NOMO-1 (cell line): Measurements from ENCODE around the gene ZBTB12.
"Not testable (repeated sequence)": the region's sequence is repeated elsewhere in the genome, so short reads cannot be mapped to it uniquely, and the experiment has no call there.

Experiments
- DNase-seq, 2 experiments: peaks; one replicate each; lab custom pipeline; 2025; ENCODE audit not compliant: unreplicated experiment in 2 of 2; lab: John Stamatoyannopoulos, UW

The ZBTB12 gene

GRCh38 chr6:31877125-31877650, 24.7 kb downstream of the ZBTB12 start:
- no peak for DNase-seq

- no peak for DNase-seq
Measured at GRCh38 chr6:31876357-31876756, 25.5 kb downstream of the ZBTB12 start.

DNA sequence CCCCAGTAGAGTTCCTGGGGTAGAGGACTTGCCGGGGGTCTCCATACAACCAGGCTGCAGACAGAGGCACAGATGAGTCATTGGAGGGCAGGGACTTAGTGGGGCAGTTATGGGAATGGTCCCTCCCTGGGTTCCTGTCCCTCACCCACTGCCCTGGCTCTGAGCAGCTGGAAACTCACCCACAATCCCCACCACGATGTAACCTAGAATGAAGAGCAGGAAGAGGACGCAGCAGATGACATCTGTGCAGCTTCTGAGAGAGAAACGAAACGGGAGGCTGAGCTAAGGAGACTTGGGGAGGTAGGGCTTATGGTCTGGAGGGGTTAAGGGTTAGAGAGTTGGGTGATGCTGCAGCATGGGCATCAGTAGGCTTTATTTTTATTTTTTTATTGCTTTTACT, 26.0 kb downstream of the ZBTB12 start:
- no peak for DNase-seq

- no peak for DNase-seq
Measured at GRCh38 chr6:31874836-31875572, 26.9 kb downstream of the ZBTB12 start.

- no peak for DNase-seq
Measured at GRCh38 chr6:31874084-31874670, 27.7 kb downstream of the ZBTB12 start.

GRCh38 chr6:31871046-31871659, 30.7 kb downstream of the ZBTB12 start:
- DNase-seq: no peak

DNA sequence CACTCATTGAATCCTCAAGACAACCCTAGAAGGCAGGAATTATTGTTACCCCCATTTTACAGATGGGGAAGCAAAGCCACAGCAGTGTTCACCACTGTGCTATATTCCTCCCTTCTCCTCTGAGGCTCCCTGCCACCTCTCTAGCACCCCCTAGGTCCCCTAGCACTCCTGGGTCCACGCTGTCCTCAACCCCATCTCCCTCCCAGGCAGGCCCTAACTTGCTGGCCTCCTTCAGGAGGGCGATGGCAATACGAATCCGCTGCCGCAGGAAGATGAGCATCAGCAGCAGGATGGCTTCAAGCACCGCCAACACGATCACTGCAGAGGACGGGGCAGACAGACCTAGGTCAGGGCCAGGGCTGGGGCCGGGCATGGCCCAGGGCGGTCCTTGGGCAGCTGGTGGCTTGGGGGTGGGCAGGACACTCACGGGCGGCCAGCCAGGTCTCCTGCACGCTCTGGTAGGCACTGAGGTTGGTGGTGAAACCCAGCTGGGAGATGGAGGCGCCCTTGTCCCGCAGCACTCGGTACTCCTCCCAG, 31.4 kb downstream of the ZBTB12 start:
- no peak for DNase-seq

DNA sequence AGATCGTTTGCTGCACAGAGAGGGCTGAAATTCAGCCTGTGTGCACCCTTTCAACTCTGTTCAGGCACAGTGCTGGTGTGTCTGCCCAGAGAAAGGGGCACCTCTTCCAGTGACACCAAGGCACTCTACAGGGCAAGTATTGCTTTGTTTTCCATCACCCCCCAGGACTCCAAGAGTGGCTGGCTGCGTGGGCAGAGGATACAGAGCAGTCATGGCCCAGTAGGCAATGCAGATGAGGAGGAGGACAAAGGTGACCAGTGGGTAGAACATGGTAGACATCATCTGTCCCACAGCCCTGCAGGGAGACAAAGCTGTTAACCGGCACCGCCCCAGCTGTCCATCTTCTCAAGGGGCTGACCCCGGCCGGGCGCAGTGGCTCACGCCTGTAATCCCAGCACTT, 32.5 kb downstream of the ZBTB12 start:
- no peak for DNase-seq

DNA sequence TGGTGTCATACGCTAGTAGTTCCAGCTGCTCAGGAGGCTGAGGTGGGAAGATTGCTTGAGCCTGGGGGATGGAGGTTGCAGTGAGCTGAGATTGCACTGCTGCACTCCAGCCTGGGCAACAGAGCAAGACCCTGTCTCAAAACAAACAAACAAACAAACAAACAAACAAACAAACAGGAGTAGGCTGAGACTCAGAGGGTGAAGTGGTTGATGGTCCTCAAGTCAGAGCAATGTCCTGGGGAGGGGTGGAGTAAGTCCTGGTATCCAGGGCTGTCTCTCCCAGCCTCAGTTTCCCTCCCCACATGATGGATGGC, 33.3 kb downstream of the ZBTB12 start:
- DNase-seq: not testable (repeated sequence)

- no peak for DNase-seq
Measured at GRCh38 chr6:31865205-31866118, 36.4 kb downstream of the ZBTB12 start.

DNA sequence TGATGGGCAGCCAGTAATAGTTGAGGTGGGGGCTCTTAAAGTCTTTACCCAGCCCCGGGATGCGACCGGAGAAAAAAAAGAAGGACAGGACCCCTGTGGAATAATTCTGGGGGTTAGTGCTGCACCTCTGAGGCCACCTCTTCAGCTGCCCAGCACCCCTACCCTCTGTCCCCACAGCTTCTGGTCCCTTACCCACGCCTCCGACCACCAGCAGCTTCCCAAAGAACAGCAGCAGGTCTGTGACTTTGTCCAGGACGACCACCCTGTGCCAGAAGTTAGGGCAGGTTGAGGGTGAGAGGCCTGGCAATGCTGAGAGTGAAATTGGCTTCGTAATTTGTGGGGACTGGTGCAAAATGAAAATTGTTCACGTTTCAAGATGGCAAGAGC, 37.1 kb downstream of the ZBTB12 start:
- no peak for DNase-seq

- DNase-seq: not testable (repeated sequence)
Measured at GRCh38 chr6:31864123-31864562, 37.7 kb downstream of the ZBTB12 start.

DNA sequence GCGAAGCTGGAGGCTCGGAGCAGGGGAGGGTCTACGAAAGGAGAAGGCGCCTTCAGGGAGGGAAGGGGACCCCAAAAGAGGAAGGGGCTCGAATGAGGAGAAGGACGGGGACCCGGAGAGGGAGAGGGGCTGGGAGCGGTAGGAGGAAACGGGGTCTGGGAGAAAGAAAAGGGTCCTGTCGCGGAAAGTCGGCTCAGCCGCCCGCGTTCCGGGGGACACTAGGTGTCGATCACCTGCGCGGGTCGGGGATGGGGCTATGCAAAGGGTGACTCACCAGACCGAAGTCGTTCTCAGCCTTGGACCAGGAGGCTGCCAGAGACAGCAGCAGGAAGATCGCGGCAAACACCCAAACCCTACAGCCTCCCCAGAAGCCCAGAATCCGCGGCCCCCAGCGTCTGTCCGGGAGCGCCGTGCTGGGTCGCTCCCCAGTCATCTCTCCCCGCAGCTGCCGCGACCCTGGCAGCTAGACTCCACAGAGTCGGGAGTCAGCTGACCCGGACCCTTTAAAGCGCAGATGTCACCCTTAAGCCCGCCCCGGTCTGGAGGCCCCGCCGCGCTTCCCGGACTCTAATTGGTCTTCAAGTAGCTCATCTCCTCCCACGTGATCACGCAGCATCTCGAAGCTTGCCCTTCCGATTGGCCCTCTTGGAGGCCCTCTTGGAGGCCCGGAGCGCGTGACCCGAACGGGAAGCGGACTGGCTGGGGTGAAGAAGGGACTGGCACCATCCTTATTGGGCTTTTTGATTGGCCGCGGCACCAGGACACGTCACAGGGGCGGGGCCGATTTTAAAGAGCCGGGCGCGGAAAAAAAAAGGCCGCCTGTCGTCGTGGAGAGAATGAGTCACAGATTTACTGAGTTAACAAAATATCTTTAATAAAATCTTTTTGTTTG, 39.3 kb downstream of the ZBTB12 start, which contains the start of gene NEU1:
Gene NEU1, minus strand, starts transcription at position 478 of the 892 bp plus-strand sequence. Its CDS starts 45 bp downstream, at position 433.
- peak; percentile 99 to 100 for DNase-seq

- no peak for DNase-seq
Measured at GRCh38 chr6:31861919-31862343, 40.0 kb downstream of the ZBTB12 start.

DNA sequence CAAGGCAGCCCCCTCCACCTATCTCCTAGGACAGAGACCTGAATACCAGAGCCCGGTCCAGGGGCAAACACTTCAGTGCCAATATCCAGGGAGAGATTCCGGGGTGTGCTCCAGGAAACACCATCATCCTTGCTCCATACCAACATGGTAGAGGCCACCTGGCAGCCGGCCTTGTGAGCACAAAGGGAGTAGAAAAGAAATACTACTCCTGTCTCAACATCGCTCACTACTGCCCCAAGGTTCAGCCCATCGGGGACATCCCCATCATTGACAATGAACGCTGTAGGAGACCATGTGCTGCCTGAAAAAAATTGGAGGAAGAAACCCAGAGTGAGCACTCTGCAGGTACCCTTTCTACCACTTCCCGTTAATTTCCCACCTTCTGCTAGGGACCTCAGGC, 40.7 kb downstream of the ZBTB12 start:
- DNase-seq: no peak

- no peak for DNase-seq
Measured at GRCh38 chr6:31860349-31860748, 41.5 kb downstream of the ZBTB12 start.

- DNase-seq: no peak
Measured at GRCh38 chr6:31859923-31860322, 42.0 kb downstream of the ZBTB12 start.

- no peak for DNase-seq
Measured at GRCh38 chr6:31858707-31859106, 43.2 kb downstream of the ZBTB12 start.

DNA sequence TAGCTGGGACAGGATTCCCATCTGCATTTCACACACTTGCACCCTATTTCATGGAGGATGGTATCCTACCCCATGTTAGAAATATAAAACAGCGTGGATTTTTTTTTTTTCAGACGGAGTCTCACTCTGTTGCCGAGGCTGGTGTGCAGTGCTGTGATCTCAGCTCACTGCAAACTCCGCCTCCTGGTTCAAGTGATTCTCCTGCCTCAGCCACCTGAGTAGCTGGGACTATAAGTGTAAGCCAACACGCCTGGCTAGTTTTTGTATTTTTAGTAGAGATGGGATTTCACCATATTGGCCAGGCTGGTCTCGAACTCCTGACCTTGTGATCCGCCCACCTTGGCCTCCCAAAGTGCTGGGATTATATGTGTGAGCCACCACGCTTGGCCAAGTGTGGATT, 44.1 kb downstream of the ZBTB12 start:
- DNase-seq: not testable (repeated sequence)
